Fibroblast of skin of abdomen (primary cell): ENCODE data around the gene IPO8.
"Not testable (repeated sequence)": the region's sequence is repeated elsewhere in the genome, so short reads cannot be mapped to it uniquely, and the experiment has no call there.

Experiments
- DNase-seq: peaks from one replicate; pipeline ENCODE4 v3.0.0-alpha.2; 2013

The IPO8 gene

GRCh38 chr12:30603129-30603528 lies 92.5 kb downstream of the IPO8 start:
- DNase-seq = no peak

- DNase-seq = no peak
Observed at GRCh38 chr12:30602678-30603077, 93.0 kb downstream of the IPO8 start.

- DNase-seq = no peak
Observed at GRCh38 chr12:30599608-30600007, 96.1 kb downstream of the IPO8 start.

DNA sequence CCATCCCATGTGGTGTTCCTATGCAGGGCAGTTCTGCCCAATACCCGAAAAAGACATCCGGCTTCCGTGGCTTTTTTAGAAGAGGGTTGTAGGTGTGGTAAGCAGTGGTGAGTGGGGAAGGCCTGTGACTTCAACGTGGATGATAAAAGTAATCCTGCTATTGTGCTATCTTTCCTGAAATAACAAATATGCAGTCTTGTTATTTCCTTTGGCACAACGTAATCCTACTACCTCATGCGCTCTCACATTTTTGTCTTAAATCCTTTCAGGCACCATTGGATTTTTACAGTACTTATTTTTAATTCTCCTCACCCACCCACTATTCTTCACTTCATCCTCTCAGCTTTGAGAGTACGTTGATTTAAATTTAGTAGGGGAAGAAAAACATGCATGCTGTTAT lies 96.8 kb downstream of the IPO8 start:
- no peak for DNase-seq

DNA sequence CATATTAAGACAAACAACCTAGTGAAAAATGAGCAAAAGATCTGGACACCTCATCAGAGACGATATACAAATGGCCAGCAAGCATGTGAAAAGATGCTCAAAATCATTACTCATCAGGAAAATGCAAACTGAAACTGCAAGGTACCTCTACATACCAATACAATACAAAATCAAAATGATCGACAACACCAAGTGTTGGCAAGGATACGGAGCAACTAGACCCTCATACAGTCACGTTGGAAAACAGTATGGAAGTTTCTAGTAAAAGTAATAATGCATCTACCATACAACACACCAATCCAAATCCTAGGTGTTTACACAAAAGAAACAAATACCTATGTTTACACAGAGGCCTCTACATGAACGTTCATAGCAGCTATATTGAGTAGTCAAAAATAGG lies 99.9 kb downstream of the IPO8 start:
- DNase-seq = no peak

GRCh38 chr12:30594509-30594908 lies 101.2 kb downstream of the IPO8 start:
- DNase-seq = no peak

DNA sequence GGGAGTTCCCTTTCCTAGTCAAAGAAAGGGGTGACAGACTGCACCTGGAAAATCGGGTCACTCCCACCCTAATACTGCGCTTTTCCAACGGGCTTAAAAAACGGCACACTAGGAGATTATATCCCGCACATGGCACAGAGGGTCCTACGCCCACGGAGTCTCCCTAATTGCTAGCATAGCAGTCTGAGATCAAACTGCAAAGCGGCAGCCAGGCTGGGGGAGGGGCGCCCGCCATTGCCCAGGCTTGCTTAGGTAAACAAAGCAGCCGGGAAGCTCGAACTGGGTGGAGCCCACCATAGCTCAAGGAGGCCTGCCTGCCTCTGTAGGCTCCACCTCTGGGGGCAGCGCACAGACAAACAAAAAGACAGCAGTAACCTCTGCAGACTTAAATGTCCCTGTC lies 107.1 kb downstream of the IPO8 start:
- not testable (repeated sequence) for DNase-seq

DNA sequence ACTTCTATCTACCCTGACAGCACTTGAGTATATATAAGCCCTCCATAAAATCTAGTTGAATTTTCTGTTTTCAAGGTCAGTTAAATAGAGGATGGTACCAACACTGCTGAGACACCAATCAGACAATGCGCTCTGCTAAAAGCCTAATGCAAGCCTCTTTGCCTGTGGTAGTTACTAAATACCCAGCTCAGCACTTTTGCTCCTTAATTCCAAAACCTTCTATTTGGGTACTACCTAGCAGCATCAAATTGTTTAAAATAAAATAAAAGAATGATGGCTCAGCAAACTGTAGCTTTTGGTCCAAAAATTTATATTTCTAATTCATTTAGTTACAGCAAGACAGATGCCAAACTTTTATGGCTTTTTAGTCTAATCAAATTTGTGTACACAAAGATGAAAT lies 107.9 kb downstream of the IPO8 start:
- DNase-seq = no peak

- DNase-seq = no peak
Observed at GRCh38 chr12:30585877-30586276, 109.8 kb downstream of the IPO8 start.

- DNase-seq = no peak
Observed at GRCh38 chr12:30582943-30583342, 112.7 kb downstream of the IPO8 start.

DNA sequence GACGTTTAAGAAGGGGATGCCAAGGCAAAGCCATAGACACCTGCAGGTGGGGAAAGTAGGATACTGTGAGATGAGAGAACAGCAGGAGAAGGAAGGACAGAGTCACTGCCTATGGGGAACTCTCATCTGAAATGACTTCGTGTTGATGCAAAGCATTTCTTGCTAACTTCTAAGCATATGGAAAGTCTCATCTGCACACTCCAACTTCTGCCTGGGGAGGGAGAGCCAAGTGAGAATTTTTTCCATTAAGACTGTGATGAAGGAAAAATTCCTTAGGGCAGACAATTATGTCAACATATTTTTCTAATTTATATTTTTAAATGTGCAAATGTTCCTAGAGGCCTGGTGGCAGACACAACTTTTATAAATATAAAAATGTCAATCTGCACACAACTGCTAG lies 115.3 kb downstream of the IPO8 start:
- DNase-seq = no peak
